ENCODE measurements around the gene TAPT1. TPM values are rescaled to one million over a fixed set of nuclear protein-coding genes. Genes with fewer than 3 reads are reported as not detected.

The TAPT1 gene
- total RNA-seq, 1 donor from 2014 or later, result 72.8 TPM

DNA sequence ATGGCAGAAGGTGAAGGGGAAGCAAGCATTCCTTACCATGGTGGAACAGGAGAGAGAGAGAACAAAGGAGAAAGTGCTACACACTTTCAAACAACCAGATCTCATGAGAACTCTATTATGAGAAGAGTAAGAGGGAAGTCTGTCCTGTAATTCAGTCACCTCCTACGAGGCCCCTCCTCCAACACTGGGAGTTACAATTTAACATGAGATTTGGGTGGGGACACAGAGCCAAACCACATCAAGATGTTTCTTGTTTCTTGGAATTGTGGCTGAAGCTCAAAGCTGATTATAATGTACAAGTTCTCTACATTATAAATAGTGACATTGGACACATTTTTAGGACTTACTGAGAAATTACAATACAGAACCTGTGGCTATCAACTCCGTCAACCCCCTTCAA, 29.5 kb upstream of the TAPT1 start:
- Histone ChIP-seq H3K9me3 (no peaks in the 10 kb centered on the region), H3K36me3 (no peaks in the 10 kb centered on the region), H3K4me1 (no peaks in the 10 kb centered on the region), H3K27me3 (ENCODE audit: low read depth) (no peaks in the 10 kb centered on the region), H3K27ac (no peak overlapping the region), H3K4me3 (no peak overlapping the region)
- TF ChIP-seq, protein P1, sequence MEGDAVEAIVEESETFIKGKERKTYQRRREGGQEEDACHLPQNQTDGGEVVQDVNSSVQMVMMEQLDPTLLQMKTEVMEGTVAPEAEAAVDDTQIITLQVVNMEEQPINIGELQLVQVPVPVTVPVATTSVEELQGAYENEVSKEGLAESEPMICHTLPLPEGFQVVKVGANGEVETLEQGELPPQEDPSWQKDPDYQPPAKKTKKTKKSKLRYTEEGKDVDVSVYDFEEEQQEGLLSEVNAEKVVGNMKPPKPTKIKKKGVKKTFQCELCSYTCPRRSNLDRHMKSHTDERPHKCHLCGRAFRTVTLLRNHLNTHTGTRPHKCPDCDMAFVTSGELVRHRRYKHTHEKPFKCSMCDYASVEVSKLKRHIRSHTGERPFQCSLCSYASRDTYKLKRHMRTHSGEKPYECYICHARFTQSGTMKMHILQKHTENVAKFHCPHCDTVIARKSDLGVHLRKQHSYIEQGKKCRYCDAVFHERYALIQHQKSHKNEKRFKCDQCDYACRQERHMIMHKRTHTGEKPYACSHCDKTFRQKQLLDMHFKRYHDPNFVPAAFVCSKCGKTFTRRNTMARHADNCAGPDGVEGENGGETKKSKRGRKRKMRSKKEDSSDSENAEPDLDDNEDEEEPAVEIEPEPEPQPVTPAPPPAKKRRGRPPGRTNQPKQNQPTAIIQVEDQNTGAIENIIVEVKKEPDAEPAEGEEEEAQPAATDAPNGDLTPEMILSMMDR (IDR thresholded peaks at IDR 0.05), result no peak
- intact Hi-C loops (cut with DNase I), result no loop called here
- ATAC-seq (no peak), DNase-seq (no peak)

DNA sequence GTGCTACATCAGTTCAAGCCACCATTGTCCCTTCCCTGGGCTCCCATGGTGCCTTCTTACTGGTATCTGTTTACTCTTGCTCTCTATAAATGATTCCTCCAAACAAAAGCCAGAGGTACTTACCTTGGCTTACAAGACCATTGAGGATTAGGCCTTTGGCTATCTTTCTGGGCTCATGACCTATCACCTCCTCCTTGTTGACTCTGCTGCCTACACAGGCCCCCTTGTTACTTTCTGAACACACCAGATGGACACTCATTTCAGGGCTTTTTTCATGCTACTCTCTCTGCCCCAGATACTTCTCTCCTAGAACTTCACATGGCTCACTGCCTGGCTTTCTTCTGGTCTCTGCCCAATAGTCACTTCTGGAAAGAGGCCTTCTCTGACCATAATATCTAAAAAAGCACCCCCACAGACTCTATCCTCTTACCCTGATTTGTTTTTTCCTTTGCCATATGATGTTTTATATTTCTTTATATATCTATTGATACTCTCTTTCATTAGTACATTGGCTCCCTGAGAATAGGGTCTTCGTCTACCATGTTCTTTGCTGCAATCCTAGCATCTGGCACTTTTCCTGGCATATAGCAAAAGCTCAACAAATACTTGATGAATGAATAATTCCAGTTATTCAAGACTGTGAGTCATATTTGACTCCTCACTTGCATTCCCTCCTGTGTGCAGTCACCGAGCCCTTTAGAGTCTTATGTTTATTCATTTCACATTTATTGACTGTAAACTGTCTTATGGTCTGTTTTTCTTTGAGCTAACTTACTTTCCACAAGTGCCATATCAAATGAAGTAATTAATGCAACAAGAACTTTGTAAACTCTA, 27.1 kb upstream of the TAPT1 start:
- DNase-seq (no peak), ATAC-seq (no peak)
- Histone ChIP-seq H3K4me3 (no peak overlapping the region), H3K36me3 (no peaks in the 10 kb centered on the region), H3K27me3 (ENCODE audit: low read depth) (no peaks in the 10 kb centered on the region), H3K27ac (no peak overlapping the region), H3K4me1 (no peaks in the 10 kb centered on the region), H3K9me3 (no peaks in the 10 kb centered on the region)
- intact Hi-C loops (cut with DNase I), result no loop called here
- TF ChIP-seq, protein P1 (IDR thresholded peaks at IDR 0.05), result no peak

DNA sequence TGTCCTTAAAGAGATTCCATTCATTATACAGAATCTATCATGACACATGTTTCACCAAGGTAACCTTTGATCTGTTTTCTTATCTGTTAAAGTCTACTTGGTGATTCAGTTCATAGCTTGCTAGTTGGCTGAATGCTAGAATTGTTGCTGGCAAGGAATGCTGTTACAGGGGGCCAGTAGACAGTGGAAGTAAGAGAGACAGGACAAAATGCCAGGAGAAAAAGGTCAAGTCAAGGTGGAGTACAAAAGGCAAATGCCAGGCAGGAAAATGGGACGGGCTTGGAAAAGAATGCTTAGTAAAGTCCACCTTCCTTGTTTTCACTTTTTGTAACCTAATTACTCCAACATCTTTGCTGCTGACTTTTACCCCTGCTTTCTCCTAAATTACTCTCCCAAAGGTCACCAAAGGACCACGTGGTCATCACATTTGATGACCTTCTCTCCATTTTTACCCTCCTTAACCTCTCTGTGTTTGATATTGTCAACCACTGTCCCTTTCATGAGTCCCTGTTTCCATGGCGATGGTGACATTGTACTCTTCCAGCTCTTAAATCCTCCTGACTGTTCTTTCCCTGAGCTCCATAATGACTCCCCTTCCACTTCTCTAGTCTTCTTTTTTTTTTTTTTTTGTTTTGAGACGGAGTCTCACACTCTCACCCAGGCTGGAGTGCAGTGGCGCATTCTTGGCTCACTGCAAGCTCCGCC, 24.5 kb upstream of the TAPT1 start:
- Histone ChIP-seq H3K9me3 (no peaks in the 10 kb centered on the region), H3K27me3 (ENCODE audit: low read depth) (no peaks in the 10 kb centered on the region), H3K4me3 (no peak overlapping the region), H3K36me3 (no peaks in the 10 kb centered on the region), H3K27ac (no peak overlapping the region), H3K4me1 (no peaks in the 10 kb centered on the region)
- intact Hi-C loops (cut with DNase I), result no loop called here
- DNase-seq, result no peak
- TF ChIP-seq, protein P1 (IDR thresholded peaks at IDR 0.05), result no peak
- no peak for ATAC-seq

DNA sequence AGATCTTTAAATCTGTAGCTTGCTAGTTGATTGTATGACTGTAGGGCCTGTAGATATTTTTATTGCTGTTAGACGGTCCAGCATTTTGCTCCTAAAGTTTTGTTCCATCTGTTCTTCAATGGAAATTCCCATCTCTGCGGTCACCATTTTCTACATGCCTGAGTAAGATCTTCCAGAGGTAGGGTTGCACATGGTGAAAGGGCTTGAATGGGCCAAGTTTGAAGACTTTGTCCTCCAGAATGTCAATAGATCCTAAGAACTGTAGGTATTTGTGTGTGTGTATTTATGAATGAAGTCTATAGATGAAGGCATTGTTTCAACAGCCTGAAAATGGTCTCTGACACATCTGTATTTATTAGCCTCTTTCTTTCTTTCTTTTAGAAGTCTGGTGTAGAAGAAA, 22.3 kb upstream of the TAPT1 start:
- Histone ChIP-seq H3K27ac (no peak overlapping the region), H3K4me3 (no peak overlapping the region), H3K4me1 (no peaks in the 10 kb centered on the region), H3K36me3 (no peaks in the 10 kb centered on the region), H3K27me3 (ENCODE audit: low read depth) (no peaks in the 10 kb centered on the region), H3K9me3 (no peaks in the 10 kb centered on the region)
- ATAC-seq (no peak), DNase-seq (no peak)
- intact Hi-C loops (cut with DNase I), result no loop called here
- TF ChIP-seq, protein P1 (IDR thresholded peaks at IDR 0.05), result no peak

DNA sequence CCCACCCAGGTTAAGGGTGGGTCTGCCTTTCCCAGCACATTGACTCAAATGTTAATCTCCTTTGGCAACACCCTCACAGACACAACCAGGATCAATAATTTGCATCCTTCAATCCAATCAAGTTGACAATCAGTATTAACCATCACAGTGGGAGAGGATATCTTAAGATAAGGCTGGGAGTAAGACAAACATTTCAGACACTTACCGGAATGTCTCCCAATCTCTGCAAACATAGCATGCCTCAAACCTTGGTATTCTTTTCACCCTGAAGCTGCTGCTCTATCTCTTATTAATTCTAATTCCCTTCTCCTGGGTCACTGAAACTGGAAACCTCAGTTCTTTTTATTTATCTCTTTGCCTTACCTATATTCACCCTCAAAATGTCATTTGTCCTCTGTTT, 19.0 kb upstream of the TAPT1 start:
- no peak for DNase-seq

More for the DNA sequence above, 19.0 kb upstream of the TAPT1 start:
- intact Hi-C loops (cut with DNase I), result no loop called here
- Histone ChIP-seq H3K27me3 (ENCODE audit: low read depth) (no peaks in the 10 kb centered on the region), H3K36me3 (no peaks in the 10 kb centered on the region), H3K4me3 (no peak overlapping the region), H3K4me1 (no peaks in the 10 kb centered on the region), H3K27ac (no peak overlapping the region), H3K9me3 (no peaks in the 10 kb centered on the region)
- TF ChIP-seq, protein P1 (IDR thresholded peaks at IDR 0.05), result no peak
- no peak for ATAC-seq

Data from lower lobe of right lung (tissue), 2 donors.